HAP-1 (cell line): ENCODE results near the gene ACKR1.

Source experiments
- DNase-seq, 2 experiments: peaks; one replicate each; pipeline ENCODE4 v3.0.0-alpha.2; 2016 to 2020; ENCODE audit warnings: low spot score in 2 of 2
- H3K27me3 ChIP-seq: fragments of 250-450 bp; sonication (Bioruptor Pico); 2 replicates; pipeline ENCODE4 v1.5.1; 2020; ENCODE audit warnings: low read depth, mild to moderate bottlenecking, moderate library complexity
- H3K36me3 ChIP-seq: fragments of 250-450 bp; sonication (Bioruptor Pico); replicated peaks from 2 replicates; pipeline ENCODE4 v1.5.1; 2020; ENCODE audit warnings: mild to moderate bottlenecking
- H3K4me1 ChIP-seq: fragments of 250-450 bp; sonication (Bioruptor Pico); 2 replicates; pipeline ENCODE4 v1.5.1; 2020; ENCODE audit warnings: mild to moderate bottlenecking
- H3K4me3 ChIP-seq: fragments of 250-450 bp; sonication (Bioruptor Pico); 2 replicates; pipeline ENCODE4 v1.5.1; 2020; ENCODE audit warnings: mild to moderate bottlenecking, moderate library complexity
- H3K9me3 ChIP-seq: fragments of 250-450 bp; sonication (Bioruptor Pico); 2 replicates; pipeline ENCODE4 v1.5.1; 2020; ENCODE audit warnings: mild to moderate bottlenecking, moderate library complexity
- in situ Hi-C: fragments of 300-500 bp; cut with MboI; formaldehyde crosslinking; loops from 3 replicates; pipeline ENCODE4 v1.14.3; 2020; ENCODE audit warnings: low sequenced_read_pairs, inconsistent platforms, mixed read lengths

ACKR1 gene

GRCh38 chr1:159218649-159219636, 14.3 kb downstream of the ACKR1 start:
- no peak for DNase-seq
- in situ Hi-C loops: no loop called here
- Histone ChIP-seq H3K4me3 (no peak overlapping the region), H3K36me3 (no peaks in the 10 kb centered on the region), H3K9me3 (no peaks in the 10 kb centered on the region), H3K27me3 (no peaks in the 10 kb centered on the region), H3K4me1 (no peaks in the 10 kb centered on the region)

GRCh38 chr1:159222075-159222865, 17.6 kb downstream of the ACKR1 start:
- no peaks in the 10 kb centered on the region for H3K9me3 ChIP-seq
- in situ Hi-C loops: no loop called here
- H3K36me3 ChIP-seq: no peaks in the 10 kb centered on the region
- H3K4me1 ChIP-seq: no peaks in the 10 kb centered on the region
- no peaks in the 10 kb centered on the region for H3K27me3 ChIP-seq
- no peak overlapping the region for H3K4me3 ChIP-seq
- DNase-seq: no peak

DNA sequence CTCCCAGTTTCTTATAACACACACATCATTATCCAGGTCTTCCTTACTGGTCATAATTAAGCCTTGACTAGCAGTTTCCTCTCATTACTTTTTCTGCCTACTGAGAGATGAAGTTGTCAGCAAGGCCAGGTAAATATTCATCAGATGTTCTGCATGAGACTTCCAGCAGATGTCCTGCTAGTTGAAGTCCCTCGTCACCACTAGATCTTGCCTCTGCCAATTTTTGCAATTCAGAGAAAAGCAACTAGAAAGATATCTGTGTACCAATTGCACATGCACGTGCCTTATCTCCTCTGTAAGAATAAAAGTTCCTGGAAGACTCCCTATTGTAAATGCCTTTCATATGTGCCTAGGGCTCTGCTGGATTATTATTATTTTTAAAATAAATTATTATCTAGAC, 18.3 kb downstream of the ACKR1 start:
- in situ Hi-C loops: no loop called here
- Histone ChIP-seq H3K27me3 (no peaks in the 10 kb centered on the region), H3K36me3 (no peaks in the 10 kb centered on the region), H3K4me1 (no peaks in the 10 kb centered on the region), H3K4me3 (no peak overlapping the region), H3K9me3 (no peaks in the 10 kb centered on the region)
- DNase-seq: no peak

GRCh38 chr1:159228554-159228953, 23.9 kb downstream of the ACKR1 start:
- no peaks in the 10 kb centered on the region for H3K9me3 ChIP-seq
- in situ Hi-C loops: no loop called here
- no peaks in the 10 kb centered on the region for H3K4me1 ChIP-seq
- no peak overlapping the region for H3K4me3 ChIP-seq
- no peaks in the 10 kb centered on the region for H3K27me3 ChIP-seq
- DNase-seq: no peak
- H3K36me3 ChIP-seq: no peaks in the 10 kb centered on the region

DNA sequence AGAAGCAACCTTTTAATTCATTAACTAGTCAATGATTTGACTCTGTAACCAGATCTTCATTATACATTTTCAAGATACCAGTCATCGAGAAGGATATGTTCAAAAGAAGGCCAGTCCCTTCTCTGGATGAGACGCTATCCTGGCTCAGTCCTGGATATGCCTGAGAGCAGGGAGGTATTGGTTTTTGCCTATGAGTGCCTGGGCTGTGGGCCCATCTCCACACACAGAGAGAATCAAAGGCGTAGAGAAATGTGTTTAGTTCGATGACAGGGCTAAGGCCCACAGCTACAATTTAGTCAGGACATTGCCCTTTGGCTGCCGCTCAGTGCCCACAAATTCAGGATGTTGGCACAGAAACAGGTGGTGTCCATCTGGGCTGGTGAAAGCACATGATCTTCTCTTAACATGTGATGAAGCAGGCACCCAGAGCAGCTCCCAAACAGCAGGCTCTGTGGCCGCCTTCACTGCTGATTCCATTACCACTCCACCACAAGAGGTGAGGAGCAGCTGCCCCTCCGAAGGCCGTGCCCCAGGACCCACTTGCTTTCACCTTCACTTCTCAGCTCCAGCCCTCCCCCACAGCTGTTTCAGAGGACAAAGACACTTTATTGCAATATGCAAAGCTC, 24.7 kb downstream of the ACKR1 start:
- DNase-seq: no peak
- Histone ChIP-seq H3K4me3 (no peak overlapping the region), H3K9me3 (no peaks in the 10 kb centered on the region), H3K27me3 (no peaks in the 10 kb centered on the region), H3K36me3 (no peaks in the 10 kb centered on the region), H3K4me1 (no peaks in the 10 kb centered on the region)
- in situ Hi-C loops: no loop called here

GRCh38 chr1:159229896-159230295, 25.2 kb downstream of the ACKR1 start:
- Histone ChIP-seq H3K27me3 (no peaks in the 10 kb centered on the region), H3K36me3 (no peaks in the 10 kb centered on the region), H3K4me3 (no peak overlapping the region), H3K9me3 (no peaks in the 10 kb centered on the region), H3K4me1 (no peaks in the 10 kb centered on the region)
- in situ Hi-C loops: no loop called here
- DNase-seq: no peak

DNA sequence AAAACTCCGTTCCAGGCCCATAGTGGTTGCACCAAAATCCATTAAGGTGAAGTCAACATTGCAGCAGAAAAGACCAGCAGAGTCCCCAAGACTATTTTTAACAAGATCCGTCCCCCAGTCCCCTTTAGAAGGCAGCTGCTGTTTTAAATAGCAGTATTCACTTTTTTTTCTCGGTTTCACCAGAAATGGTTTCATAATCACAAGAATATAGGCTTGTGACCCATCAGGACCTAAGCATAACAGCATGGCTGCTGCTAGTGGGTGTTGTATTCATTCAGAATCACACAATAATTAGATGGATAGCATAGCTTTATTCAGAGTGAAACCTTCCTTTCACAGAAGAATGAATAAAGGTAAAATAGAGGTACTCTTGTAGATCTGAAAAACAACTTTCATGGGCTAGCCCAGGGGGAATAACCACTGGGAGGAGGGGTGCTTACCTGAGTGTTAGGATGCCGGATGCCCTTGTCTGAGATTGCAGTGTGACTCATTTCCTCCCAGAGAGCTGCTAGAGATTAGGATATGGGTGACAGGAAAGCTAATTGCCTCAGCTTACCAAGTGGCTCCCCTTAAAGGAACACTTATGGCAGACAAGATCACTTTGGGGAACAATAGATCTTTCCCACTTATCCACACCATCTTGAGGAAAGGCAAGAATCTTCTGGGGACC, 35.0 kb downstream of the ACKR1 start:
- in situ Hi-C loops: no loop called here
- no peaks in the 10 kb centered on the region for H3K4me1 ChIP-seq
- no peaks in the 10 kb centered on the region for H3K27me3 ChIP-seq
- no peak overlapping the region for H3K4me3 ChIP-seq
- H3K36me3 ChIP-seq: no peaks in the 10 kb centered on the region
- H3K9me3 ChIP-seq: no peaks in the 10 kb centered on the region
- DNase-seq: no peak

GRCh38 chr1:159247266-159247665, 42.6 kb downstream of the ACKR1 start:
- H3K4me3 ChIP-seq: no peak overlapping the region
- no peaks in the 10 kb centered on the region for H3K9me3 ChIP-seq
- H3K27me3 ChIP-seq: no peaks in the 10 kb centered on the region
- no peaks in the 10 kb centered on the region for H3K4me1 ChIP-seq
- in situ Hi-C loops: no loop called here
- no peaks in the 10 kb centered on the region for H3K36me3 ChIP-seq
- no peak for DNase-seq

DNA sequence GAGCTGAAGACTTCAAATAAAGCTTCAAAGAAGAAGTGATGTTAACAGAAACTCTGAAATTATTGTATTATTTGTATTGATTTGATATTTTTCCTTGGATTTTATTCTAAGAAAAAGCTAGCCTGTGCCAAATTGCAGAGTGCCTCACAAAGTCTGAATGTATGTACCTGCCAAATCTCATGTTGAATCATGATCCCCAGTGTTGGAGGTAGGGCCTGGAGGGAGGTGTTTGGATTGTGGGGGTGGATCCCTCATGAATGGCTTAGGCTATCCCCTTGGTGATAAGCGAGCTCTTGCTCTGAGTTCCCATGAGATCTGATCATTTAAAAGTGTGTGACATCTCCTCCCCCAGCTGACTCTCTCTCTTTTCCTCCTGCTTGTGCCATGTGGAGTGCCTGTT, 43.6 kb downstream of the ACKR1 start:
- Histone ChIP-seq H3K9me3 (no peaks in the 10 kb centered on the region), H3K4me3 (no peak overlapping the region), H3K36me3 (no peaks in the 10 kb centered on the region), H3K4me1 (no peaks in the 10 kb centered on the region), H3K27me3 (no peaks in the 10 kb centered on the region)
- in situ Hi-C loops: no loop called here
- DNase-seq: no peak

GRCh38 chr1:159250638-159251216, 46.1 kb downstream of the ACKR1 start:
- Histone ChIP-seq H3K27me3 (no peaks in the 10 kb centered on the region), H3K4me3 (no peak overlapping the region), H3K9me3 (no peaks in the 10 kb centered on the region), H3K36me3 (no peaks in the 10 kb centered on the region), H3K4me1 (no peaks in the 10 kb centered on the region)
- no peak for DNase-seq
- in situ Hi-C loops: no loop called here
